ENCODE measurements around the gene FRMD4A. TPM values are rescaled to one million over a fixed set of nuclear protein-coding genes. Genes with fewer than 3 reads are reported as not detected.
"Not testable (repeated sequence)": the region's sequence is repeated elsewhere in the genome, so short reads cannot be mapped to it uniquely, and the experiment has no call there.

FRMD4A gene
- total RNA-seq, 1 experiment from 2014 or later: 7.0 TPM

GRCh38 chr10:13787015-13787421 lies 543.7 kb downstream of the FRMD4A start:
- TF ChIP-seq CTCF (IDR thresholded peaks at IDR 0.05; ENCODE audit: unreplicated experiment): no peak
- BruUV-seq (replicated peaks): no TSS peak

DNA sequence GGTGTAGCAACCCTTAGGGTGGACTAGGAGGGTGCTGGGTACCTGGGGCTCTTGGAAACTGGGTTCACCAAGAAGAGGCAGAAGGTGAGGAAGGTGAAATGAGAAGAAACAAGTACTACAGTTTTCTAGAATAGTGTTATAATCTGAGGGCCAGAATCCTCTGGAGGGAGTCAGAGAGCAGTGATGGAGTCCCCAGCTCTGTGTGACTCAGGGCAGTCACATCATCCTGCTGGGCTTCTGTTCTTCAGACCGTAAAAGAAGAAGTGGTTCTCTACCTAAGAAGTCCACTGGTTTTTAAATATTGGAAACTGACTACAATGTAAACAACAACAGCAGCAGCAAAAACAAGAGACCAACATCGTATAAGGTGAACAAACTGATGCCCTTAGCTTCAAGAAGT lies 546.7 kb downstream of the FRMD4A start:
- H3K36me3 Mint-ChIP-seq (ENCODE audit: insufficient read depth, unreplicated experiment): no peaks in the 10 kb centered on the region
- H3K27me3 Mint-ChIP-seq (ENCODE audit: unreplicated experiment): no peaks in the 10 kb centered on the region
- H3K4me1 Mint-ChIP-seq (ENCODE audit: low read depth, unreplicated experiment): no peaks in the 10 kb centered on the region
- CTCF ChIA-PET: interaction anchor here (0.7 to 1.3 kb wide), 2 partner anchors 129 to 310 kb away, joined by 3 read pairs; no protein-coding TSS in a partner anchor
- H3K4me3 Mint-ChIP-seq (ENCODE audit: low read depth, unreplicated experiment): no peak overlapping the region
- no peak for TF ChIP-seq CTCF (IDR thresholded peaks at IDR 0.05; ENCODE audit: unreplicated experiment)
- intact Hi-C loops (cut with micrococcal nuclease; ENCODE audit: unreplicated experiment): no loop called here
- BruUV-seq (replicated peaks): no TSS peak
- peak; percentile 26 for DNase-seq
- no peak overlapping the region for H3K27ac Mint-ChIP-seq (ENCODE audit: unreplicated experiment)
- no peaks in the 10 kb centered on the region for H3K9me3 Mint-ChIP-seq (ENCODE audit: low read depth, unreplicated experiment)

More at GRCh38 chr10:13787015-13787421, 543.7 kb downstream of the FRMD4A start:
- DNase-seq: no peak
- Mint-ChIP-seq H3K4me1 (ENCODE audit: low read depth, unreplicated experiment) (no peaks in the 10 kb centered on the region), H3K4me3 (ENCODE audit: low read depth, unreplicated experiment) (no peak overlapping the region), H3K36me3 (ENCODE audit: insufficient read depth, unreplicated experiment) (no peaks in the 10 kb centered on the region), H3K9me3 (ENCODE audit: low read depth, unreplicated experiment) (no peaks in the 10 kb centered on the region), H3K27ac (ENCODE audit: unreplicated experiment) (no peak overlapping the region), H3K27me3 (ENCODE audit: unreplicated experiment) (no peaks in the 10 kb centered on the region)
- CTCF ChIA-PET: interaction anchor here (0.7 to 0.8 kb wide), 6 partner anchors 307 to 985 kb away, joined by 3 to 4 read pairs (median 4); no protein-coding TSS in a partner anchor
- intact Hi-C loops (cut with micrococcal nuclease; ENCODE audit: unreplicated experiment): loop anchor here (1.0 to 5.0 kb wide), 3 partner anchors 306 to 690 kb away; no protein-coding TSS in a partner anchor

GRCh38 chr10:13779748-13780147 lies 551.0 kb downstream of the FRMD4A start:
- intact Hi-C loops (cut with micrococcal nuclease; ENCODE audit: unreplicated experiment): loop anchor here (10.0 kb wide), 1 partner anchor 405 kb away; no protein-coding TSS in a partner anchor
- Mint-ChIP-seq H3K9me3 (ENCODE audit: low read depth, unreplicated experiment) (no peaks in the 10 kb centered on the region), H3K36me3 (ENCODE audit: insufficient read depth, unreplicated experiment) (no peaks in the 10 kb centered on the region), H3K27ac (ENCODE audit: unreplicated experiment) (no peak overlapping the region), H3K27me3 (ENCODE audit: unreplicated experiment) (no peaks in the 10 kb centered on the region), H3K4me3 (ENCODE audit: low read depth, unreplicated experiment) (no peak overlapping the region), H3K4me1 (ENCODE audit: low read depth, unreplicated experiment) (peaks cover 8% of the 10 kb centered on the region)
- TF ChIP-seq CTCF (IDR thresholded peaks at IDR 0.05; ENCODE audit: unreplicated experiment): no peak
- BruUV-seq (replicated peaks): no TSS peak
- DNase-seq: no peak
- CTCF ChIA-PET: interaction anchor here (0.6 kb wide), 1 partner anchor 538 kb away, joined by 3 read pairs; no protein-coding TSS in a partner anchor

DNA sequence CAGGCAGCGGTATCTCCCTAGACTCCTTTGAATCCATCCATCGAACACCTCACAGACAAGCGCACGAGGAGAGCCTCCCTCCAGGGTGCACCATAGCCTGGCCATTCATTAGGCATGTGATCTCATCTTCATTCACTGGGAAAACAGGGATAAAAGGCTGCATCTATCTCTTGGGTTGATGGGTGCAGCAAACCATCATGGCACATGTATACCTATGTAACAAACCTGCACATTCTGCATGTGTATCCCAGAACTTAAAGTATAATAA lies 552.1 kb downstream of the FRMD4A start:
- H3K4me3 Mint-ChIP-seq (ENCODE audit: low read depth, unreplicated experiment); H3K27ac Mint-ChIP-seq (ENCODE audit: unreplicated experiment); H3K36me3 Mint-ChIP-seq (ENCODE audit: insufficient read depth, unreplicated experiment); H3K4me1 Mint-ChIP-seq (ENCODE audit: low read depth, unreplicated experiment); CTCF ChIA-PET; DNase-seq; H3K9me3 Mint-ChIP-seq (ENCODE audit: low read depth, unreplicated experiment); BruUV-seq (replicated peaks); H3K27me3 Mint-ChIP-seq (ENCODE audit: unreplicated experiment): not testable (repeated sequence)
- intact Hi-C loops (cut with micrococcal nuclease; ENCODE audit: unreplicated experiment): loop anchor here (1.0 to 10.0 kb wide), 3 partner anchors 118 to 404 kb away; no protein-coding TSS in a partner anchor

DNA sequence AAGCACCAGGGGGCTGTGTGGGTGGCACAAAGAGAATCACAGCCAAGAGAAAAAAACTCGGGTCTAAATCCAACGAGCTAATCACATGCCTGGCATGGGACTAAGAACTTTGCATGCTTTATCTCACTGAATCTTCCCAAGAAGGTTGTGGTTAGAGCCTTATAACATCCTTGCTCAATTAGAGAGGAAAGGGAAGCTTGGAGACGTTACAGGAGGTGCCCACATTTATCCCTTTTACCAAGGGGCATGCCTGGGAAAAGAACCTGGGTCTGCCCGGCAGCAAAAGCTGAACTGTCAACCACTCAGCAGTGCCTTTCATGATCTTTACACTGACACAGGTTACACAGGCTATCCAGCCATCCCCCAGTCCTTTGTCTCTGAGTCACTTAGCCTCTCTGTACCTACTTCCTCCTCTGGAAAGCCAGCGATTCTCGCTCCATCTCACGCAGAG lies 553.8 kb downstream of the FRMD4A start:
- no peaks in the 10 kb centered on the region for H3K36me3 Mint-ChIP-seq (ENCODE audit: insufficient read depth, unreplicated experiment)
- DNase-seq: no peak
- H3K4me3 Mint-ChIP-seq (ENCODE audit: low read depth, unreplicated experiment): no peak overlapping the region
- no peak overlapping the region for H3K27ac Mint-ChIP-seq (ENCODE audit: unreplicated experiment)
- no peaks in the 10 kb centered on the region for H3K27me3 Mint-ChIP-seq (ENCODE audit: unreplicated experiment)
- CTCF ChIA-PET: interaction anchor here (0.6 to 1.2 kb wide), 3 partner anchors 64 to 315 kb away, joined by 3 to 5 read pairs (median 3); no protein-coding TSS in a partner anchor
- no peaks in the 10 kb centered on the region for H3K9me3 Mint-ChIP-seq (ENCODE audit: low read depth, unreplicated experiment)
- BruUV-seq (replicated peaks): no TSS peak
- TF ChIP-seq CTCF (IDR thresholded peaks at IDR 0.05; ENCODE audit: unreplicated experiment): no peak
- peaks cover 18% of the 10 kb centered on the region for H3K4me1 Mint-ChIP-seq (ENCODE audit: low read depth, unreplicated experiment)
- intact Hi-C loops (cut with micrococcal nuclease; ENCODE audit: unreplicated experiment): loop anchor here (10.0 kb wide), 1 partner anchor 402 kb away; no protein-coding TSS in a partner anchor
